HepG2 (cell line): ENCODE data around the gene NTMT1. TPM values are rescaled to one million over a fixed set of nuclear protein-coding genes. Genes with fewer than 3 reads are reported as not detected.

ENCODE experiments used
- ATAC-seq: fragments of 200-7000 bp; cut with Tn5 transposase; 3 replicates; pipeline ENCODE4 v1.9.1; 2020; ENCODE audit warnings: mild to moderate bottlenecking, moderate library complexity
- BruUV-seq: library from RNA; stranded (reverse); fragments of 400-500 nt; replicated peaks from 2 replicates; lab custom pipeline; 2021; lab: Mats Ljungman, UMichigan
- CTCF ChIA-PET: fragments of 300-600 bp; formaldehyde crosslinking; extraction: SDS; loops from one replicate; lab custom pipeline; 2021; ENCODE audit warnings: low total read pairs, inconsistent platforms, low intra/inter-chr PET ratio; lab: Yijun Ruan, JAX
- POLR2A ChIA-PET: fragments of 350-600 bp; sonication (Branson Sonifier 250); formaldehyde crosslinking; loops from one replicate; lab custom pipeline; 2020; ENCODE audit warnings: antibody characterized with exemption, inconsistent platforms; lab: Yijun Ruan, JAX
- DNase-seq: peaks from one replicate; pipeline ENCODE4 v3.0.0-alpha.2; 2015; ENCODE audit warnings: low spot score
- FAIRE-seq: peaks from 3 replicates; lab custom pipeline; 2011; peaks lifted over from hg19 to GRCh38; lab: Jason Lieb, UNC
- H2AFZ ChIP-seq: one replicate; pipeline ENCODE4 v1.6.1; 2011; ENCODE audit warnings: low read length, inconsistent platforms
- H3K27ac ChIP-seq: fragments of 300-600 bp; 3 replicates; pipeline ENCODE4 v1.8.0; 2011; ENCODE audit warnings: mixed run types, mild to moderate bottlenecking, mixed read lengths, low read length, inconsistent platforms; ENCODE audit not compliant: insufficient read depth; ENCODE audit errors: extremely low read length
- H3K27me3 ChIP-seq, 2 experiments: fragments of 200-600 bp in 1 of 2; 2 replicates in 1 of 2; 3 replicates in 1 of 2; pipeline versions ENCODE4 v1.6.0 to v1.8.0; 2011; ENCODE audit warnings: low read length in 2 of 2, mild to moderate bottlenecking in 2 of 2, moderate library complexity in 2 of 2, inconsistent platforms in 1 of 2; ENCODE audit not compliant: insufficient read depth in 2 of 2, control insufficient read depth in 1 of 2
- H3K36me3 ChIP-seq, 2 experiments: fragments of 200-600 bp in 1 of 2; replicated peaks in 1 of 2; 2 replicates in 1 of 2; 3 replicates in 1 of 2; pipeline versions ENCODE4 v1.5.1 to v1.8.0; 2011; ENCODE audit warnings: low read length in 2 of 2, inconsistent platforms in 1 of 2; ENCODE audit not compliant: insufficient read depth in 2 of 2, control insufficient read depth in 1 of 2
- H3K4me1 ChIP-seq: 2 replicates; pipeline ENCODE4 v1.5.1; 2012; ENCODE audit warnings: low read length, inconsistent platforms; ENCODE audit not compliant: insufficient read depth
- H3K4me2 ChIP-seq: 2 replicates; pipeline ENCODE4 v1.6.0; 2011; ENCODE audit warnings: low read depth, low read length, inconsistent platforms
- H3K4me3 ChIP-seq, 3 experiments: fragments of 200-600 bp in 1 of 3; sonication (generic), shearing (Covaris generic) in 1 of 3; replicated peaks in 1 of 3; 2 replicates each; pipeline ENCODE4 v1.5.1; 2011 to 2016; ENCODE audit warnings: low read length in 3 of 3, inconsistent platforms in 2 of 3, low read depth in 2 of 3, mild to moderate bottlenecking in 2 of 3, control low read depth in 1 of 3, mixed read lengths in 1 of 3; ENCODE audit not compliant: insufficient read depth in 1 of 3
- H3K79me2 ChIP-seq: one replicate; pipeline ENCODE4 v1.6.1; 2011; ENCODE audit warnings: low read length, inconsistent platforms; ENCODE audit not compliant: insufficient read depth
- H3K9ac ChIP-seq: 2 replicates; pipeline ENCODE4 v1.6.0; 2011; ENCODE audit warnings: mild to moderate bottlenecking, low read depth, low read length, inconsistent platforms; ENCODE audit not compliant: insufficient read depth
- H3K9me3 ChIP-seq: 2 replicates; pipeline ENCODE4 v1.5.1; 2012; ENCODE audit warnings: mild to moderate bottlenecking, low read length
- H4K20me1 ChIP-seq: 2 replicates; pipeline ENCODE4 v1.6.0; 2011; ENCODE audit warnings: inconsistent platforms, mild to moderate bottlenecking, low read length, moderate library complexity; ENCODE audit not compliant: insufficient read depth
- ADNP ChIP-seq: sonication (generic); formaldehyde crosslinking; IDR thresholded peaks from 2 replicates; pipeline ENCODE4 v1.4.0; 2020; ENCODE audit warnings: missing genetic modification reagents
- ETS1 ChIP-seq: sonication (generic); formaldehyde crosslinking; IDR thresholded peaks from 2 replicates; pipeline ENCODE4 v1.4.0; 2020; ENCODE audit warnings: missing genetic modification reagents
- FOSL1 ChIP-seq: sonication (generic); formaldehyde crosslinking; IDR thresholded peaks from 2 replicates; pipeline ENCODE4 v1.9.0; 2021; ENCODE audit warnings: missing genetic modification reagents, borderline replicate concordance
- HNRNPK ChIP-seq: fragments of 200-400 bp; formaldehyde crosslinking; IDR thresholded peaks from 2 replicates; pipeline ENCODE4 v1.6.1; 2018; ENCODE audit warnings: low read length, low read depth, moderate library complexity, mild to moderate bottlenecking; ENCODE audit not compliant: poor library complexity, severe bottlenecking
- MED13 ChIP-seq: sonication (generic); formaldehyde crosslinking; IDR thresholded peaks from 2 replicates; pipeline ENCODE4 v1.5.0; 2020; ENCODE audit warnings: missing genetic modification reagents
- PRPF4 ChIP-seq: fragments of 200-400 bp; formaldehyde crosslinking; IDR thresholded peaks from 2 replicates; pipeline ENCODE4 v1.6.1; 2016; ENCODE audit warnings: low read length, low read depth; ENCODE audit not compliant: poor library complexity, severe bottlenecking
- RELA ChIP-seq: sonication (generic); formaldehyde crosslinking; IDR thresholded peaks from 2 replicates; pipeline ENCODE4 v1.4.0; 2020; ENCODE audit warnings: missing genetic modification reagents
- SNRNP70 ChIP-seq: fragments of 200-400 bp; formaldehyde crosslinking; IDR thresholded peaks from 2 replicates; pipeline ENCODE4 v1.6.1; 2017; ENCODE audit warnings: mild to moderate bottlenecking, low read depth, low read length, moderate library complexity
- ZMYM2 ChIP-seq: sonication (generic); formaldehyde crosslinking; IDR thresholded peaks from 2 replicates; pipeline ENCODE4 v1.8.0; 2022; ENCODE audit warnings: mild to moderate bottlenecking, missing genetic modification reagents
- ZNF407 ChIP-seq: sonication (generic); formaldehyde crosslinking; IDR thresholded peaks from one replicate; pipeline ENCODE4 v1.5.1; 2020; ENCODE audit warnings: mild to moderate bottlenecking, missing genetic modification reagents; ENCODE audit errors: not compliant biosample characterization
- ZNF44 ChIP-seq: sonication (generic); formaldehyde crosslinking; IDR thresholded peaks from 2 replicates; pipeline ENCODE4 v1.5.1; 2020; ENCODE audit warnings: mild to moderate bottlenecking, missing genetic modification reagents
- ZNF451 ChIP-seq: sonication (generic); formaldehyde crosslinking; IDR thresholded peaks from 2 replicates; pipeline ENCODE4 v1.5.0; 2020; ENCODE audit warnings: mild to moderate bottlenecking, missing genetic modification reagents
- ZNF546 ChIP-seq: sonication (generic); formaldehyde crosslinking; conservative IDR thresholded peaks from 2 replicates; pipeline ENCODE4 v1.8.1; 2023; ENCODE audit warnings: mild to moderate bottlenecking, missing genetic modification reagents
- ZNF615 ChIP-seq: sonication (generic); formaldehyde crosslinking; IDR thresholded peaks from 2 replicates; pipeline ENCODE4 v1.5.0; 2020; ENCODE audit warnings: mild to moderate bottlenecking, missing genetic modification reagents, borderline replicate concordance
- WGBS: methylation state at CpG from one replicate; pipeline ENCODE4 v1.1.6; 2017; ENCODE audit warnings: low lambda C conversion rate; 5-methylcytosine and 5-hydroxymethylcytosine counted together
- in situ Hi-C: cut with HindIII; loops from 2 replicates; pipeline ENCODE4 v1.10.0; 2017; ENCODE audit warnings: low pct_unique_long_range_greater_than_20kb; ENCODE audit not compliant: extremely low pct_ligation_motif_present
- intact Hi-C: fragments of 100-400 bp; cut with micrococcal nuclease; formaldehyde crosslinking; loops from one replicate; pipeline ENCODE4 v1.10.0; 2022; ENCODE audit not compliant: unreplicated experiment
- polyA plus RNA-seq, 8 experiments: library from polyadenylated mRNA; depleted of rRNA in 3 of 8; stranded (reverse) in 7 of 8; unstranded in 1 of 8; fragments of >200 nt; fragmentation: Illumina TruSeq in 4 of 8; extraction: Trizol in 4 of 8; gene quantifications; 2 replicates each; pipeline versions ENCODE4 v1.2.1 to v1.2.3, GENCODE V29; 2011 to 2016; ENCODE audit warnings: low read depth in 4 of 8, missing spikeins in 1 of 8, mixed read lengths in 1 of 8; ENCODE audit not compliant: insufficient read depth in 1 of 8
- total RNA-seq, 5 experiments: library from RNA; depleted of rRNA; stranded (reverse); fragments of >200 nt; fragmentation: Illumina TruSeq; extraction: Trizol; gene quantifications; 2 replicates each; pipeline ENCODE4 v1.2.3, GENCODE V29; 2016; ENCODE audit warnings: low read depth in 1 of 5

Gene NTMT1
- total and polyA plus RNA-seq, 2 of the 13 experiments (the other 11 are each of a cell fraction or from before 2014, with no cell fraction given): 49.1 to 53.8 TPM

- peak; percentile 6 for ATAC-seq
- ChIA-PET POLR2A (no interaction called here), CTCF (interaction anchor here (1.5 to 1.9 kb wide), 2 partner anchors 143 to 149 kb away, joined by 9 to 15 read pairs; no protein-coding TSS in a partner anchor)
- Histone ChIP-seq H3K9me3 (no peaks in the 10 kb centered on the region), H3K9ac (peak overlapping the region; percentile 94), H3K4me1 (peaks cover 30% of the 10 kb centered on the region), H3K79me2 (peaks cover 23% of the 10 kb centered on the region), H3K27me3 (peaks cover 0 to 3% of the 10 kb centered on the region in 2 experiments; a peak in 1 of 5 replicates), H3K36me3 (peaks cover 14 to 32% of the 10 kb centered on the region in 2 experiments; a peak in 4 of 5 replicates), H3K4me3 (peak overlapping the region; percentile 92 to 100 (median 98)), H3K27ac (peak overlapping the region; percentile 51), H3K4me2 (peak overlapping the region; percentile 99), H2AFZ (no peak overlapping the region), H4K20me1 (peaks cover 9% of the 10 kb centered on the region; the same call in 1 of the 2 replicates)
- no peak for DNase-seq
- in situ Hi-C loops: loop anchor here (10.0 kb wide), 1 partner anchor 144 kb away; no protein-coding TSS in a partner anchor
- 20% methylated on average over 9 of the region's 44 CpGs for WGBS
- TSS peak; percentile 62 for BruUV-seq
- FAIRE-seq: no peak
- intact Hi-C loops: loop anchor here (5.0 kb wide), 1 partner anchor 141 kb away; no protein-coding TSS in a partner anchor
- TF ChIP-seq ADNP (CRISPR knock-in tag) (no peak), ETS1 (CRISPR knock-in tag) (no peak), SNRNP70 (no peak), RELA (CRISPR knock-in tag) (no peak), ZNF44 (no peak), FOSL1 (CRISPR knock-in tag) (no peak), ZNF407 (CRISPR knock-in tag) (no peak), HNRNPK (no peak), MED13 (CRISPR knock-in tag) (0 out of 2 replicates have a peak, but pooled peaks have one; percentile 5), ZNF546 (CRISPR knock-in tag) (0 out of 2 replicates have a peak, but pooled peaks have one; percentile 6), ZNF615 (no peak), PRPF4 (no peak), ZMYM2 (no peak), ZNF451 (CRISPR knock-in tag) (no peak)
These were observed 15.1 kb downstream of the NTMT1 start for GRCh38 chr9:129640871-129641749.
